Neutrophil (primary cell): ENCODE data around the gene GPR161.

Experiments
- H3K27ac ChIP-seq: fragments of 200-600 bp; sonication (generic); 2 replicates; pipeline ENCODE4 v1.5.1; 2016; ENCODE audit warnings: mild to moderate bottlenecking, moderate library complexity
- H3K27me3 ChIP-seq: fragments of 200-600 bp; sonication (generic); 2 replicates; pipeline ENCODE4 v1.6.0; 2016; ENCODE audit warnings: mild to moderate bottlenecking
- H3K36me3 ChIP-seq: fragments of 200-600 bp; sonication (generic); 2 replicates; pipeline ENCODE4 v1.5.1; 2017
- H3K4me1 ChIP-seq, 2 experiments: fragments of 200-600 bp in 1 of 2; sonication (generic) in 1 of 2; 1 replicate in 1 of 2; 2 replicates in 1 of 2; pipeline versions ENCODE4 v1.5.1 to v1.6.1; 2013 to 2016; ENCODE audit warnings: low read depth in 1 of 2, low read length in 1 of 2, mild to moderate bottlenecking in 1 of 2, moderate library complexity in 1 of 2; ENCODE audit not compliant: control insufficient read depth in 1 of 2, insufficient read depth in 1 of 2
- H3K4me3 ChIP-seq, 2 experiments: fragments of 200-600 bp in 1 of 2; sonication (generic) in 1 of 2; 1 replicate in 1 of 2; 2 replicates in 1 of 2; pipeline ENCODE4 v1.5.1; 2013 to 2016; ENCODE audit warnings: low read depth in 1 of 2, low read length in 1 of 2, mild to moderate bottlenecking in 1 of 2, moderate library complexity in 1 of 2
- H3K9me3 ChIP-seq: fragments of 200-600 bp; sonication (generic); 2 replicates; pipeline ENCODE4 v1.5.1; 2016
- TF ChIP-seq, protein P1 (sequence below): fragments of 200-600 bp; sonication (generic); IDR thresholded peaks from 2 replicates; pipeline ENCODE4 v1.5.1; 2016; ENCODE audit warnings: antibody characterized with exemption

The GPR161 gene

GRCh38 chr1:168178227-168178637, 41.5 kb upstream of the GPR161 start:
- Histone ChIP-seq H3K9me3 (no peaks in the 10 kb centered on the region), H3K4me1 (peaks cover 16 to 18% of the 10 kb centered on the region in 2 experiments), H3K27ac (peak overlapping the region; percentile 94), H3K36me3 (no peaks in the 10 kb centered on the region), H3K4me3 (peak overlapping the region; percentile 73 to 98), H3K27me3 (no peaks in the 10 kb centered on the region)
- TF ChIP-seq, protein P1, sequence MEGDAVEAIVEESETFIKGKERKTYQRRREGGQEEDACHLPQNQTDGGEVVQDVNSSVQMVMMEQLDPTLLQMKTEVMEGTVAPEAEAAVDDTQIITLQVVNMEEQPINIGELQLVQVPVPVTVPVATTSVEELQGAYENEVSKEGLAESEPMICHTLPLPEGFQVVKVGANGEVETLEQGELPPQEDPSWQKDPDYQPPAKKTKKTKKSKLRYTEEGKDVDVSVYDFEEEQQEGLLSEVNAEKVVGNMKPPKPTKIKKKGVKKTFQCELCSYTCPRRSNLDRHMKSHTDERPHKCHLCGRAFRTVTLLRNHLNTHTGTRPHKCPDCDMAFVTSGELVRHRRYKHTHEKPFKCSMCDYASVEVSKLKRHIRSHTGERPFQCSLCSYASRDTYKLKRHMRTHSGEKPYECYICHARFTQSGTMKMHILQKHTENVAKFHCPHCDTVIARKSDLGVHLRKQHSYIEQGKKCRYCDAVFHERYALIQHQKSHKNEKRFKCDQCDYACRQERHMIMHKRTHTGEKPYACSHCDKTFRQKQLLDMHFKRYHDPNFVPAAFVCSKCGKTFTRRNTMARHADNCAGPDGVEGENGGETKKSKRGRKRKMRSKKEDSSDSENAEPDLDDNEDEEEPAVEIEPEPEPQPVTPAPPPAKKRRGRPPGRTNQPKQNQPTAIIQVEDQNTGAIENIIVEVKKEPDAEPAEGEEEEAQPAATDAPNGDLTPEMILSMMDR: no peak

GRCh38 chr1:168172250-168172915, 35.7 kb upstream of the GPR161 start:
- H3K4me1 ChIP-seq: no peaks in the 10 kb centered on the region
- H3K4me3 ChIP-seq: no peak overlapping the region
- H3K27me3 ChIP-seq: no peaks in the 10 kb centered on the region
- TF ChIP-seq, protein P1: no peak
- no peaks in the 10 kb centered on the region for H3K9me3 ChIP-seq
- H3K36me3 ChIP-seq: no peaks in the 10 kb centered on the region
- no peak overlapping the region for H3K27ac ChIP-seq

- TF ChIP-seq, protein P1: no peak
- Histone ChIP-seq H3K9me3 (no peaks in the 10 kb centered on the region), H3K27me3 (no peaks in the 10 kb centered on the region), H3K4me1 (no peaks in the 10 kb centered on the region), H3K4me3 (no peak overlapping the region), H3K27ac (no peak overlapping the region), H3K36me3 (no peaks in the 10 kb centered on the region)
These were observed 34.1 kb upstream of the GPR161 start for GRCh38 chr1:168170564-168171508.

- Histone ChIP-seq H3K36me3 (no peaks in the 10 kb centered on the region), H3K4me1 (no peaks in the 10 kb centered on the region), H3K27ac (no peak overlapping the region), H3K27me3 (no peaks in the 10 kb centered on the region), H3K9me3 (no peaks in the 10 kb centered on the region), H3K4me3 (no peak overlapping the region)
- TF ChIP-seq, protein P1: no peak
These were observed 31.1 kb upstream of the GPR161 start for GRCh38 chr1:168167806-168168205.

DNA sequence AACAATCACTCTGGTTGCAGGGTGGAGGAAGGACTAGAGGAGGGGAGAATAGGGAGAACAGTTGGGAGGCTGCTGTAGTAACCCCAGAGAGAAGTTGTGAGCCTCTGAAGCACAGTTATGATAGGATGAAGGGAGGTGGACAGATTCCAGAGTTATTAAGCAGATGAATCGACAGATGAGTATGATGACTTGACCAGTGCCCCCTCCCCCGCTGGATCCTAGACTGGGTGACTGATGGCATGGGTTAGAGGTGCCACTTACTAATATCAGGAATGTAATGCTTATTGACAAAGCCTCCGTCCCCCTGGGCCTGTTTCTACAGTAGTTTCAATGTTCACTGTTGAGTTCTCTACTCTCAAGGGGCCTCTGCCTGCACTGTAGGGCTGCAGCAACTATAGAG, 28.0 kb upstream of the GPR161 start:
- no peaks in the 10 kb centered on the region for H3K9me3 ChIP-seq
- H3K4me1 ChIP-seq: no peaks in the 10 kb centered on the region
- H3K27ac ChIP-seq: no peak overlapping the region
- H3K27me3 ChIP-seq: no peaks in the 10 kb centered on the region
- no peaks in the 10 kb centered on the region for H3K36me3 ChIP-seq
- no peak overlapping the region for H3K4me3 ChIP-seq
- TF ChIP-seq, protein P1: no peak
